ENCODE results near the gene SPTBN1. TPM values are rescaled to one million over a fixed set of nuclear protein-coding genes. Genes with fewer than 3 reads are reported as not detected.

The SPTBN1 gene
- total and polyA plus RNA-seq, 2 of the 13 experiments (the other 11 are each of a cell fraction or from before 2014, with no cell fraction given), result 123 to 299 TPM

DNA sequence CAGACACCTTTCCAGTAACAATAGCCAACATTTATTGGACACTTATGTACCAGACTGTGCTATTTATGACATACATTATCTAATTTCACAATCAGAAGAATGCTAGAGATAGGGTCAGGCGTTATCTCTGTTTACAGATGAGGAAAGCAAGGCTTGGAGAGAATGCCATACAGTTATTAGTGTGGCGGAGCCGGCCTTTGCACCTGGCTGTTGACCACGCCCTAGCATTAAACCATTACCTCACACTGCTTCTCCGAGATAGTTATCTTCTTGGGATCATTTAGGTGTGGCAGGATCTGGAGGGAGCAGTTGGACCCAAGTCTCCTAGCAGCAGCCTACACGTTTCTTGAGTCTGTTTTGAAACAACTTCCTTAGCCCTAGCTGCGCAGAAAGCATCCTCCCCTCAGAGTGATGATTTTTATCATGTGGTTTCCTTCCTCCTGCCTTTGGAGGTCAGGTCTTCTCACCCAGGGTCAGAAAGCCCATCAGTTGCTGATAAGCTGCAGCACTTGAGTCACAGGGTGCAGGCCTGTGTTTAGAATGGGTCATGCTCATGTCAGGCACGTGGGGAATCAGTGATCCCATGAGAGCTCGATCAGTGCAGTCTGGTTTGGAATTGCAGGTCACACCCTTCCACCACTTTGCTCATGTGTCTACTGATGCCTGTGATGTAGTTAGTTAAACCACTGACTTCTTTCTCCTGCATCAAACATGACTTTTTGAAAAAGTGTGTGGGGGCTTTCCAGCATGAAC, 118.2 kb downstream of the SPTBN1 start (continued):
- TF ChIP-seq ZNF589 (CRISPR knock-in tag; conservative IDR thresholded peaks at IDR 0.05), result no peak
- no peak for TF ChIP-seq MATR3 (CRISPR knock-in tag; IDR thresholded peaks at IDR 0.05)
- TF ChIP-seq ZNF674 (CRISPR knock-in tag; IDR thresholded peaks at IDR 0.05; ENCODE audit: low read depth), result no peak
- TF ChIP-seq ZNF207 (IDR thresholded peaks at IDR 0.05; ENCODE audit: borderline replicate concordance), result no peak
- no peak for TF ChIP-seq ZSCAN29 (CRISPR knock-in tag; conservative IDR thresholded peaks at IDR 0.05)
- TF ChIP-seq, protein P1, sequence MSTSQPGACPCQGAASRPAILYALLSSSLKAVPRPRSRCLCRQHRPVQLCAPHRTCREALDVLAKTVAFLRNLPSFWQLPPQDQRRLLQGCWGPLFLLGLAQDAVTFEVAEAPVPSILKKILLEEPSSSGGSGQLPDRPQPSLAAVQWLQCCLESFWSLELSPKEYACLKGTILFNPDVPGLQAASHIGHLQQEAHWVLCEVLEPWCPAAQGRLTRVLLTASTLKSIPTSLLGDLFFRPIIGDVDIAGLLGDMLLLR (CRISPR knock-in tag; IDR thresholded peaks at IDR 0.05), result no peak
- peak; percentile 87; the same call in 1 of the 2 replicates for TF ChIP-seq ZNF710 (CRISPR knock-in tag; IDR thresholded peaks at IDR 0.05; ENCODE audit: borderline replicate concordance)
- TF ChIP-seq JARID2 (CRISPR knock-in tag; IDR thresholded peaks at IDR 0.05; ENCODE audit: insufficient replicate concordance), result no peak
- no peak for TF ChIP-seq SETDB1 (CRISPR knock-in tag; IDR thresholded peaks at IDR 0.05; ENCODE audit: borderline replicate concordance)
- no peak for TF ChIP-seq ZMYM4 (CRISPR knock-in tag; IDR thresholded peaks at IDR 0.05)
- TF ChIP-seq ASH2L (IDR thresholded peaks at IDR 0.05; ENCODE audit: insufficient read length, low read depth, low read length), result no peak
- TF ChIP-seq GLMP (CRISPR knock-in tag; IDR thresholded peaks at IDR 0.05; ENCODE audit: borderline replicate concordance), result no peak
- TF ChIP-seq, protein P2, sequence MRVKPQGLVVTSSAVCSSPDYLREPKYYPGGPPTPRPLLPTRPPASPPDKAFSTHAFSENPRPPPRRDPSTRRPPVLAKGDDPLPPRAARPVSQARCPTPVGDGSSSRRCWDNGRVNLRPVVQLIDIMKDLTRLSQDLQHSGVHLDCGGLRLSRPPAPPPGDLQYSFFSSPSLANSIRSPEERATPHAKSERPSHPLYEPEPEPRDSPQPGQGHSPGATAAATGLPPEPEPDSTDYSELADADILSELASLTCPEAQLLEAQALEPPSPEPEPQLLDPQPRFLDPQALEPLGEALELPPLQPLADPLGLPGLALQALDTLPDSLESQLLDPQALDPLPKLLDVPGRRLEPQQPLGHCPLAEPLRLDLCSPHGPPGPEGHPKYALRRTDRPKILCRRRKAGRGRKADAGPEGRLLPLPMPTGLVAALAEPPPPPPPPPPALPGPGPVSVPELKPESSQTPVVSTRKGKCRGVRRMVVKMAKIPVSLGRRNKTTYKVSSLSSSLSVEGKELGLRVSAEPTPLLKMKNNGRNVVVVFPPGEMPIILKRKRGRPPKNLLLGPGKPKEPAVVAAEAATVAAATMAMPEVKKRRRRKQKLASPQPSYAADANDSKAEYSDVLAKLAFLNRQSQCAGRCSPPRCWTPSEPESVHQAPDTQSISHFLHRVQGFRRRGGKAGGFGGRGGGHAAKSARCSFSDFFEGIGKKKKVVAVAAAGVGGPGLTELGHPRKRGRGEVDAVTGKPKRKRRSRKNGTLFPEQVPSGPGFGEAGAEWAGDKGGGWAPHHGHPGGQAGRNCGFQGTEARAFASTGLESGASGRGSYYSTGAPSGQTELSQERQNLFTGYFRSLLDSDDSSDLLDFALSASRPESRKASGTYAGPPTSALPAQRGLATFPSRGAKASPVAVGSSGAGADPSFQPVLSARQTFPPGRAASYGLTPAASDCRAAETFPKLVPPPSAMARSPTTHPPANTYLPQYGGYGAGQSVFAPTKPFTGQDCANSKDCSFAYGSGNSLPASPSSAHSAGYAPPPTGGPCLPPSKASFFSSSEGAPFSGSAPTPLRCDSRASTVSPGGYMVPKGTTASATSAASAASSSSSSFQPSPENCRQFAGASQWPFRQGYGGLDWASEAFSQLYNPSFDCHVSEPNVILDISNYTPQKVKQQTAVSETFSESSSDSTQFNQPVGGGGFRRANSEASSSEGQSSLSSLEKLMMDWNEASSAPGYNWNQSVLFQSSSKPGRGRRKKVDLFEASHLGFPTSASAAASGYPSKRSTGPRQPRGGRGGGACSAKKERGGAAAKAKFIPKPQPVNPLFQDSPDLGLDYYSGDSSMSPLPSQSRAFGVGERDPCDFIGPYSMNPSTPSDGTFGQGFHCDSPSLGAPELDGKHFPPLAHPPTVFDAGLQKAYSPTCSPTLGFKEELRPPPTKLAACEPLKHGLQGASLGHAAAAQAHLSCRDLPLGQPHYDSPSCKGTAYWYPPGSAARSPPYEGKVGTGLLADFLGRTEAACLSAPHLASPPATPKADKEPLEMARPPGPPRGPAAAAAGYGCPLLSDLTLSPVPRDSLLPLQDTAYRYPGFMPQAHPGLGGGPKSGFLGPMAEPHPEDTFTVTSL (CRISPR knock-in tag; IDR thresholded peaks at IDR 0.05; ENCODE audit: borderline replicate concordance), result peak; percentile 54; the same call in 1 of the 2 replicates
- no peak for TF ChIP-seq LCORL (IDR thresholded peaks at IDR 0.05)
- TF ChIP-seq LCORL (CRISPR knock-in tag; IDR thresholded peaks at IDR 0.05), result peak; percentile 18; the same call in 1 of the 2 replicates
- no peak for TF ChIP-seq ZSCAN22 (CRISPR knock-in tag; IDR thresholded peaks at IDR 0.05)
- TF ChIP-seq ZNF782 (CRISPR knock-in tag; IDR thresholded peaks at IDR 0.05; ENCODE audit: borderline replicate concordance), result no peak
- no peak for TF ChIP-seq ZBTB1 (CRISPR knock-in tag; IDR thresholded peaks at IDR 0.05; ENCODE audit: borderline replicate concordance)
- TF ChIP-seq ZNF496 (CRISPR knock-in tag; IDR thresholded peaks at IDR 0.05; ENCODE audit: insufficient replicate concordance), result no peak
- TF ChIP-seq ZNF615 (CRISPR knock-in tag; IDR thresholded peaks at IDR 0.05; ENCODE audit: borderline replicate concordance), result no peak
